ENCODE measurements around the gene ZNF804A.

The ZNF804A gene

DNA sequence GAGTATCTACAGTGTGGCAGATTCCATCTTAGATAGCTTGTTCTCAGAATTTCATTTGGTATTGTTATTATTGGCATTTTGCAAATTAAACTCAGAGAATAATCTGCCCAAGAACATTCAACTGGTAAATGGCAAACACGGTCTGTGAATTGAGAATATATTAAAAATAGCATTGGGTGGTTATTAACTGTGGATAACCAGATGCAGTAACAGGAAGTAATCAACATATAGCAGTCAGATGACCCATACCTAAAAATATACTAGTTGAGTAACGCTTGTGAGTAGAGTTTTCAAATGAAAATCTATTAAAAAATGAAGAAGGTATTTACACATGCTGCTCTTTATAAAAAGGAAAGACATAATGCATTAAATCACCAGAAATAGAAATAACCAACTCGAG is 129.5 kb downstream of the ZNF804A start:
- H3K4me3 ChIP-seq (ENCODE audit: low read depth, low read length): no peak overlapping the region
- DNase-seq (ENCODE audit: low read depth): no peak
- TF ChIP-seq, protein P1, sequence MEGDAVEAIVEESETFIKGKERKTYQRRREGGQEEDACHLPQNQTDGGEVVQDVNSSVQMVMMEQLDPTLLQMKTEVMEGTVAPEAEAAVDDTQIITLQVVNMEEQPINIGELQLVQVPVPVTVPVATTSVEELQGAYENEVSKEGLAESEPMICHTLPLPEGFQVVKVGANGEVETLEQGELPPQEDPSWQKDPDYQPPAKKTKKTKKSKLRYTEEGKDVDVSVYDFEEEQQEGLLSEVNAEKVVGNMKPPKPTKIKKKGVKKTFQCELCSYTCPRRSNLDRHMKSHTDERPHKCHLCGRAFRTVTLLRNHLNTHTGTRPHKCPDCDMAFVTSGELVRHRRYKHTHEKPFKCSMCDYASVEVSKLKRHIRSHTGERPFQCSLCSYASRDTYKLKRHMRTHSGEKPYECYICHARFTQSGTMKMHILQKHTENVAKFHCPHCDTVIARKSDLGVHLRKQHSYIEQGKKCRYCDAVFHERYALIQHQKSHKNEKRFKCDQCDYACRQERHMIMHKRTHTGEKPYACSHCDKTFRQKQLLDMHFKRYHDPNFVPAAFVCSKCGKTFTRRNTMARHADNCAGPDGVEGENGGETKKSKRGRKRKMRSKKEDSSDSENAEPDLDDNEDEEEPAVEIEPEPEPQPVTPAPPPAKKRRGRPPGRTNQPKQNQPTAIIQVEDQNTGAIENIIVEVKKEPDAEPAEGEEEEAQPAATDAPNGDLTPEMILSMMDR (IDR thresholded peaks at IDR 0.05; ENCODE audit: low read depth, low read length, missing control alignments): no peak
- in situ Hi-C loops (cut with HindIII; ENCODE audit: low sequenced_read_pairs): no loop called here

DNA sequence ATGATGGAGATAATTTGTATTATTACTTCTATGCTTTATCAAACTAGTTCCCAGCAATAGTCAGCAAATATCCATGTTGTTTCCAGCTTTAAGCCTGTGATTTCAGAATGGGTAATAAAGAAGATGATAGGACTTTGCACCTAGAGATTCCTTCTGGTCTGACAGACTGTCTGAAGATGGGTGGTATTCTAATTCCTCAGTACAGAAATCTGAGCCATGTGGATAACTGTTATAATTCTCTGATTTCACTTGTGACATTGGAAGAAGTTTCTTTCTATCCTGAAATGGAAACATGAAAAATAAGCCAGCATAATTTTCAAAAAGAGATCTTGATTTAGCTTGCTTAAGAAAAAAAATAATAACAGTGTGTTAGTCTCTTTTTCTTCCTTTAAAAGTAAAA is 130.1 kb downstream of the ZNF804A start:
- no peak for DNase-seq (ENCODE audit: low read depth)
- no peak overlapping the region for H3K4me3 ChIP-seq (ENCODE audit: low read depth, low read length)
- TF ChIP-seq, protein P1 (IDR thresholded peaks at IDR 0.05; ENCODE audit: low read depth, low read length, missing control alignments): no peak
- in situ Hi-C loops (cut with HindIII; ENCODE audit: low sequenced_read_pairs): no loop called here

DNA sequence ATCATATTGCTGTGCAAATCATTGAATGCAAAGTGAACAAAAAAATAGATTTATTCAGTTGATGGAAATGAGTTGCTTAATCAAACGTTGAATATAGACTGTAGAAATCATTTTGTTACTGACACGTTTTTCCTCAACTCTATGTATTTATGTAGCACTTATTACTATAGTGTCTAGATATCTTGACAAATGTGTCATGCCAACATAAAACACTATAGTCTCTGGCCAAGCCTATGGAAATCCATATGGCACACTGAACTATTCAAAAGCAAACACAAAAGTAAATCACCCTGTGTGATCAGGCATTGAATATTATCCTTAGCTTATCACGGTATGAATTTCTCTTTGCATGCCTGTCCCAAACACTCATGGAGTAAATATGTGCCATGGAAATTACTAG is 131.3 kb downstream of the ZNF804A start:
- TF ChIP-seq, protein P1 (IDR thresholded peaks at IDR 0.05; ENCODE audit: low read depth, low read length, missing control alignments): no peak
- in situ Hi-C loops (cut with HindIII; ENCODE audit: low sequenced_read_pairs): no loop called here
- no peak for DNase-seq (ENCODE audit: low read depth)
- no peak overlapping the region for H3K4me3 ChIP-seq (ENCODE audit: low read depth, low read length)

DNA sequence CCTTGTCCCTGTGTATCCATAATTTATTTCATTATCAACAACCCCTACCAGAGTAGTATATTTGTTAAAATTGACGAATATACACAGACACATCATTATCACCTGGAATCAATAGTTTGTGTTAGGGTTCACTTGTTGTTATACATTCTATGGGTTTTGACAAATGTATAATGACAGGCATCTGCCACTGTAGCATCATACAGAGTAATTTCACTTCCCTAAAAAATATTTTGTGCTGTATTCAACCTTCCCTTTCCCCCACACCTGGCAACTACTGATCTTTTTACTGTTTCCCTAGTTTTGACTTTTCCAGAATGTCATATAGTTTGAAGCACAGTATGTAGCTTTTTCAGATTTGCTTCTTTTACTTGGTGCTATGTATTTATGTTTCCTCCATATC is 132.0 kb downstream of the ZNF804A start:
- no peak for DNase-seq (ENCODE audit: low read depth)
- TF ChIP-seq, protein P1 (IDR thresholded peaks at IDR 0.05; ENCODE audit: low read depth, low read length, missing control alignments): no peak
- in situ Hi-C loops (cut with HindIII; ENCODE audit: low sequenced_read_pairs): no loop called here
- no peak overlapping the region for H3K4me3 ChIP-seq (ENCODE audit: low read depth, low read length)

DNA sequence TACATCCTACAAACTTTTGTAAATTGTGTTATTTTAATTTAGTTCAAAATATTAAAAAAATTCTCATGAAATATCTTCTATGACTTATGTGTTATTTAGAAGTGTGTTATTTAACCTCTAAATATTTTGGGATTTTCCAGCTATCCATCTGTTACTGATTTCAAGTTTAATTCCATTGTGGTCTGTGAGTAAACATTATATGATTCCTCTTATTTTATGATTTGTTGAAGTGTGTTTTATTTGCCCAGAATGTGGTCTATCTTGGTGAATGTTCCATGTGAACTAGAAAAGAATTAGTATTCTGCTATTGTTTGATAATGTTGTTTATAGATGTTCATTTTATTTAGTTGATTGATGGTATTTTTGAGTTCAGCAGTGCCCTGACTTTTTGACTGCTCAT is 136.0 kb downstream of the ZNF804A start:
- TF ChIP-seq, protein P1 (IDR thresholded peaks at IDR 0.05; ENCODE audit: low read depth, low read length, missing control alignments): no peak
- in situ Hi-C loops (cut with HindIII; ENCODE audit: low sequenced_read_pairs): no loop called here
- DNase-seq (ENCODE audit: low read depth): no peak
- no peak overlapping the region for H3K4me3 ChIP-seq (ENCODE audit: low read depth, low read length)

DNA sequence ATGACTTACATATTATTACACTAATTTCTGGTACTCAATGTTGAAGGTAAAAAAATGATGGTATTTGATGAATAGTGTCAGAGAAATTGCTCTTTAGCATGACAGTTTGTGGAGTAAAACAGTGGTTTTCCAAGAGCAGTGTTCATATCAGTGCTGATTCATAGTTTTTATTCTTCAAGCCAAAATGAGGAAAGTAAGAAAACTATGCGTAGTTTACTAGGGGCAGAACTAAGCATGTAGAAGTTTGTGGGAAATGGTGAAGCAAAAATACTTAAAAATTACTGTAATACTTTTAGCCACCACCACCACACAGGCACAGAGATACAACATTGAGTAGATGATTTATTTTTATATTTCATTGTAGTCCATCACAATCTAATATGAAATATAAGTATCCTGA is 137.3 kb downstream of the ZNF804A start:
- no peak overlapping the region for H3K4me3 ChIP-seq (ENCODE audit: low read depth, low read length)
- TF ChIP-seq, protein P1 (IDR thresholded peaks at IDR 0.05; ENCODE audit: low read depth, low read length, missing control alignments): no peak
- in situ Hi-C loops (cut with HindIII; ENCODE audit: low sequenced_read_pairs): no loop called here
- DNase-seq (ENCODE audit: low read depth): no peak

DNA sequence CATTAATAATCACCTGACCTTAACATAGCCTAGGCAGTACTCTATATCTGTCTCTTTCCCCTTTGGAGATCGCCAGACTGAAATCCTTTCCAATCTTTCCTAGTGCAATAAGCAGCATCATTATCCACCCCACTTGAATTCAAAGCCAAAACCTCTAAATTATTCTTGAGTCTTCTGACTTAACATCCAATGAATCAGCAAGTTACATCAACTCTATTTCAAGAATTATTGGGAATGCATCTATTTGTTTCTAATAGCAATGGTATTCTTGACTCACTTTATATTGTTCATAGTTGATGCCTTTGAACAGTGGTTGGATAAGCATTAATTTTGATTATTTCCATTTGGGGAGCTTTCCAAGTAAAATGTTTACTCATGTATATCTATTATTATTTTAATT is 144.8 kb downstream of the ZNF804A start:
- H3K4me3 ChIP-seq (ENCODE audit: low read depth, low read length): no peak overlapping the region
- TF ChIP-seq, protein P1 (IDR thresholded peaks at IDR 0.05; ENCODE audit: low read depth, low read length, missing control alignments): no peak
- DNase-seq (ENCODE audit: low read depth): no peak
- in situ Hi-C loops (cut with HindIII; ENCODE audit: low sequenced_read_pairs): no loop called here

All from astrocyte of the cerebellum (primary cell).